Epithelial cell of proximal tubule (primary cell): ENCODE measurements around the gene CYP2J2. TPM values are rescaled to one million over a fixed set of nuclear protein-coding genes. Genes with fewer than 3 reads are reported as not detected.

Experiments
- DNase-seq: peaks from one replicate; pipeline ENCODE4 v3.0.0-alpha.2; 2011; ENCODE audit warnings: low read depth
- H3K4me3 ChIP-seq: 2 replicates; pipeline ENCODE4 v1.5.1; 2011; ENCODE audit warnings: low read depth, mild to moderate bottlenecking, low read length
- CTCF ChIP-seq: conservative IDR thresholded peaks from 2 replicates; pipeline ENCODE4 v1.5.1; 2012; ENCODE audit warnings: low read depth, mild to moderate bottlenecking, low read length
- total RNA-seq: library from RNA; depleted of rRNA; stranded (reverse); fragments of >200 nt; gene quantifications from 2 replicates; pipeline ENCODE4 v1.2.3, GENCODE V29; 2015

CYP2J2 gene
- total RNA-seq, 1 donor from 2014 or later, result 4.3 TPM

- no peak for TF ChIP-seq CTCF
- H3K4me3 ChIP-seq, result no peak overlapping the region
- no peak for DNase-seq
Measured at GRCh38 chr1:59846895-59847282, 79.7 kb downstream of the CYP2J2 start.

- no peak for DNase-seq
Measured at GRCh38 chr1:59846209-59846894, 80.2 kb downstream of the CYP2J2 start.

GRCh38 chr1:59845091-59845490, 81.5 kb downstream of the CYP2J2 start:
- no peak for TF ChIP-seq CTCF
- no peak overlapping the region for H3K4me3 ChIP-seq
- no peak for DNase-seq

More at GRCh38 chr1:59846209-59846894, 80.2 kb downstream of the CYP2J2 start:
- TF ChIP-seq CTCF, result no peak
- no peak overlapping the region for H3K4me3 ChIP-seq

Other genes starting within 250 kb of the CYP2J2 start
- 3.6 and 4.2 TPM in 2 replicates for gene HOOK1, start 111.8 kb downstream of the CYP2J2 start, total RNA-seq
- gene C1orf87, start 147.0 kb upstream of the CYP2J2 start, total RNA-seq, result 0.17 TPM in 1 of 2 replicates, not detected in the other